Testis (tissue), 3 donors: ENCODE measurements around the gene WNT9B. TPM values are rescaled to one million over a fixed set of nuclear protein-coding genes. Genes with fewer than 3 reads are reported as not detected.

Experiments
- DNase-seq: peaks from one replicate; pipeline ENCODE4 v3.0.0-alpha.2; 2019
- H3K27ac ChIP-seq, 2 donors: fragments of 200-600 bp; sonication (generic); one replicate each; pipeline ENCODE4 v1.5.1; 2019
- H3K27me3 ChIP-seq: fragments of 200-600 bp; sonication (generic); one replicate; pipeline ENCODE4 v1.5.1; 2019
- H3K36me3 ChIP-seq: fragments of 200-600 bp; sonication (generic); one replicate; pipeline ENCODE4 v1.5.1; 2017; ENCODE audit warnings: low read depth; ENCODE audit errors: missing control alignments
- H3K4me1 ChIP-seq: fragments of 200-600 bp; sonication (generic); one replicate; pipeline ENCODE4 v1.5.1; 2019
- H3K4me3 ChIP-seq, 2 donors: fragments of 200-600 bp; sonication (generic); one replicate each; pipeline ENCODE4 v1.5.1; 2017 to 2019
- H3K9me3 ChIP-seq: fragments of 200-600 bp; sonication (generic); one replicate; pipeline ENCODE4 v1.5.1; 2017
- POLR2A ChIP-seq: fragments of 450-650 bp; IDR thresholded peaks from one replicate; pipeline ENCODE4 v1.6.1; 2017; ENCODE audit warnings: antibody characterized with exemption, mild to moderate bottlenecking, moderate library complexity
- WGBS, 2 donors: methylation state at CpG; one replicate each; pipeline ENCODE4 v1.1.5; 2018; 5-methylcytosine and 5-hydroxymethylcytosine counted together
- intact Hi-C: fragments of 100-400 bp; cut with DNase I; formaldehyde crosslinking; loops from one replicate; pipeline ENCODE4 v1.15.1; 2023; ENCODE audit warnings: low total_unique reads
- polyA plus RNA-seq: library from polyadenylated mRNA; stranded (reverse); fragments of 350-450 nt; fragmentation: Illumina TruSeq; extraction: RNeasy Lipid Tissue Mini Kit (QIAGEN cat#74804); gene quantifications from one replicate; pipeline ENCODE4 v1.2.3, GENCODE V29; 2014; ENCODE audit warnings: low read depth, low replicate concordance; ENCODE audit not compliant: insufficient read depth
- total RNA-seq, 2 donors: library from RNA; depleted of rRNA; stranded (reverse); fragments of >200 nt; gene quantifications; one replicate each; pipeline ENCODE4 v1.2.3, GENCODE V29; 2016
- TF ChIP-seq, protein P1 (sequence below), 3 experiments: fragments of 450-650 bp in 2 of 3; fragments of 200-600 bp in 1 of 3; sonication (generic) in 1 of 3; IDR thresholded peaks; one replicate each; pipeline ENCODE4 v1.5.1; 2016 to 2019; ENCODE audit warnings: antibody characterized with exemption in 3 of 3, mild to moderate bottlenecking in 2 of 3, moderate library complexity in 1 of 3

Gene WNT9B
- total and polyA plus RNA-seq, 3 donors from 2014 or later, result 0.50 to 1.2 TPM; not detected in 1

GRCh38 chr17:46809110-46809571, 42.2 kb upstream of the WNT9B start:
- DNase-seq, result no peak
- Histone ChIP-seq H3K36me3 (no peaks in the 10 kb centered on the region), H3K27ac (no peak overlapping the region), H3K27me3 (no peaks in the 10 kb centered on the region), H3K9me3 (no peaks in the 10 kb centered on the region), H3K4me3 (no peak overlapping the region), H3K4me1 (no peaks in the 10 kb centered on the region)
- 88 to 89% methylated on average over 8 of the region's 8 CpGs for WGBS, 2 donors
- TF ChIP-seq POLR2A, result no peak
- TF ChIP-seq, protein P1, sequence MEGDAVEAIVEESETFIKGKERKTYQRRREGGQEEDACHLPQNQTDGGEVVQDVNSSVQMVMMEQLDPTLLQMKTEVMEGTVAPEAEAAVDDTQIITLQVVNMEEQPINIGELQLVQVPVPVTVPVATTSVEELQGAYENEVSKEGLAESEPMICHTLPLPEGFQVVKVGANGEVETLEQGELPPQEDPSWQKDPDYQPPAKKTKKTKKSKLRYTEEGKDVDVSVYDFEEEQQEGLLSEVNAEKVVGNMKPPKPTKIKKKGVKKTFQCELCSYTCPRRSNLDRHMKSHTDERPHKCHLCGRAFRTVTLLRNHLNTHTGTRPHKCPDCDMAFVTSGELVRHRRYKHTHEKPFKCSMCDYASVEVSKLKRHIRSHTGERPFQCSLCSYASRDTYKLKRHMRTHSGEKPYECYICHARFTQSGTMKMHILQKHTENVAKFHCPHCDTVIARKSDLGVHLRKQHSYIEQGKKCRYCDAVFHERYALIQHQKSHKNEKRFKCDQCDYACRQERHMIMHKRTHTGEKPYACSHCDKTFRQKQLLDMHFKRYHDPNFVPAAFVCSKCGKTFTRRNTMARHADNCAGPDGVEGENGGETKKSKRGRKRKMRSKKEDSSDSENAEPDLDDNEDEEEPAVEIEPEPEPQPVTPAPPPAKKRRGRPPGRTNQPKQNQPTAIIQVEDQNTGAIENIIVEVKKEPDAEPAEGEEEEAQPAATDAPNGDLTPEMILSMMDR (IDR thresholded peaks at IDR 0.05), result no peak
- intact Hi-C loops, result no loop called here

GRCh38 chr17:46810837-46811236, 40.5 kb upstream of the WNT9B start:
- DNase-seq, result no peak
- Histone ChIP-seq H3K27ac (no peak overlapping the region), H3K4me3 (no peak overlapping the region), H3K4me1 (no peaks in the 10 kb centered on the region), H3K9me3 (no peaks in the 10 kb centered on the region), H3K27me3 (no peaks in the 10 kb centered on the region), H3K36me3 (no peaks in the 10 kb centered on the region)
- WGBS, 2 donors, result 82 to 87% methylated on average over 9 to 10 of the region's 10 CpGs
- intact Hi-C loops, result no loop called here
- no peak for TF ChIP-seq POLR2A
- TF ChIP-seq, protein P1 (IDR thresholded peaks at IDR 0.05), result no peak

DNA sequence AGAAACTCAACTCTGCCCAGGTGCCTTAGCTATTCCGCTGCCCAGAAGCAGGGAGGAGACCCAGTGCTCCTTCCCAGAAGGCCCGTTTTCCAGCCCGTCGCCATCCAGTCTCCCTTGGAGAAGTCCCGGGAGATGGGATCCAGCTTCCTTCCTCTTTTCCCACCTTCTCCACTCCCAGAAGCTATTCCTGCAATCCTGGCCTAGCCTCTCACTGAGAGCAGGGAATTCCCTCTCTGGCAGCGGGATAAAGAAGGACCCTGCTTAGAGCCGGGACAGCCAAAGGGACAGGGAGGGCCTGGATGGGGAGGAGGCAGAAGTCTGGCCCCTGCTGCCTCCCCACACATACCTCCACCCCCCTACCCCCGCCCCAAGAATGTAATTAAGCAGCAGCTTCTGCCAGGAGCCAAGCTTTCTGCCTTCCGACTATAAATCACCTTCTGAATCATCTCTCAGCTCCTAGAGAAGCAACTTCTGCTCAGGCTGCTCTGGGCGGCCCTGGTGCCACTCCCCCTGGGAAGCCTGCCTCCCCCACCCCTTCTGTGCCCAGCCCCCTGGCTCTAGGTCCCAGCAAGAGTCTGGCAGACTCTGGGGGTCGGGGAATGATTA, 39.3 kb upstream of the WNT9B start:
- Histone ChIP-seq H3K36me3 (no peaks in the 10 kb centered on the region), H3K4me1 (no peaks in the 10 kb centered on the region), H3K4me3 (no peak overlapping the region), H3K9me3 (no peaks in the 10 kb centered on the region), H3K27ac (no peak overlapping the region), H3K27me3 (no peaks in the 10 kb centered on the region)
- intact Hi-C loops, result no loop called here
- DNase-seq, result no peak
- TF ChIP-seq POLR2A, result no peak
- TF ChIP-seq, protein P1 (IDR thresholded peaks at IDR 0.05), result no peak
- 58 to 59% methylated on average over 8 to 11 of the region's 11 CpGs for WGBS, 2 donors

GRCh38 chr17:46812624-46813318, 38.6 kb upstream of the WNT9B start:
- Histone ChIP-seq H3K36me3 (no peaks in the 10 kb centered on the region), H3K4me1 (no peaks in the 10 kb centered on the region), H3K27me3 (no peaks in the 10 kb centered on the region), H3K9me3 (no peaks in the 10 kb centered on the region), H3K27ac (no peak overlapping the region), H3K4me3 (no peak overlapping the region)
- DNase-seq, result no peak
- intact Hi-C loops, result no loop called here
- WGBS, 2 donors, result 69 to 73% methylated on average over 6 of the region's 6 CpGs
- TF ChIP-seq POLR2A, result no peak
- TF ChIP-seq, protein P1 (IDR thresholded peaks at IDR 0.05), result no peak
